ENCODE results near the gene PEX7. TPM values are rescaled to one million over a fixed set of nuclear protein-coding genes. Genes with fewer than 3 reads are reported as not detected.

PEX7 gene
- total and polyA plus RNA-seq, 10 of the 15 experiments (the other 5 are each of a cell fraction or from before 2014, with no cell fraction given), result 0.58 to 12.4 (median 8.8) TPM

GRCh38 chr6:136963259-136963658, 140.9 kb downstream of the PEX7 start (continued):
- TF ChIP-seq, protein P1, sequence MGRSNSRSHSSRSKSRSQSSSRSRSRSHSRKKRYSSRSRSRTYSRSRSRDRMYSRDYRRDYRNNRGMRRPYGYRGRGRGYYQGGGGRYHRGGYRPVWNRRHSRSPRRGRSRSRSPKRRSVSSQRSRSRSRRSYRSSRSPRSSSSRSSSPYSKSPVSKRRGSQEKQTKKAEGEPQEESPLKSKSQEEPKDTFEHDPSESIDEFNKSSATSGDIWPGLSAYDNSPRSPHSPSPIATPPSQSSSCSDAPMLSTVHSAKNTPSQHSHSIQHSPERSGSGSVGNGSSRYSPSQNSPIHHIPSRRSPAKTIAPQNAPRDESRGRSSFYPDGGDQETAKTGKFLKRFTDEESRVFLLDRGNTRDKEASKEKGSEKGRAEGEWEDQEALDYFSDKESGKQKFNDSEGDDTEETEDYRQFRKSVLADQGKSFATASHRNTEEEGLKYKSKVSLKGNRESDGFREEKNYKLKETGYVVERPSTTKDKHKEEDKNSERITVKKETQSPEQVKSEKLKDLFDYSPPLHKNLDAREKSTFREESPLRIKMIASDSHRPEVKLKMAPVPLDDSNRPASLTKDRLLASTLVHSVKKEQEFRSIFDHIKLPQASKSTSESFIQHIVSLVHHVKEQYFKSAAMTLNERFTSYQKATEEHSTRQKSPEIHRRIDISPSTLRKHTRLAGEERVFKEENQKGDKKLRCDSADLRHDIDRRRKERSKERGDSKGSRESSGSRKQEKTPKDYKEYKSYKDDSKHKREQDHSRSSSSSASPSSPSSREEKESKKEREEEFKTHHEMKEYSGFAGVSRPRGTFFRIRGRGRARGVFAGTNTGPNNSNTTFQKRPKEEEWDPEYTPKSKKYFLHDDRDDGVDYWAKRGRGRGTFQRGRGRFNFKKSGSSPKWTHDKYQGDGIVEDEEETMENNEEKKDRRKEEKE (IDR thresholded peaks at IDR 0.05), result no peak
- no peak for TF ChIP-seq IKZF2 (IDR thresholded peaks at IDR 0.05)
- TF ChIP-seq, protein P2, sequence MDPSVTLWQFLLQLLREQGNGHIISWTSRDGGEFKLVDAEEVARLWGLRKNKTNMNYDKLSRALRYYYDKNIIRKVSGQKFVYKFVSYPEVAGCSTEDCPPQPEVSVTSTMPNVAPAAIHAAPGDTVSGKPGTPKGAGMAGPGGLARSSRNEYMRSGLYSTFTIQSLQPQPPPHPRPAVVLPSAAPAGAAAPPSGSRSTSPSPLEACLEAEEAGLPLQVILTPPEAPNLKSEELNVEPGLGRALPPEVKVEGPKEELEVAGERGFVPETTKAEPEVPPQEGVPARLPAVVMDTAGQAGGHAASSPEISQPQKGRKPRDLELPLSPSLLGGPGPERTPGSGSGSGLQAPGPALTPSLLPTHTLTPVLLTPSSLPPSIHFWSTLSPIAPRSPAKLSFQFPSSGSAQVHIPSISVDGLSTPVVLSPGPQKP (IDR thresholded peaks at IDR 0.05; ENCODE audit: low read depth, low read length), result no peak
- TF ChIP-seq ATF7 (IDR thresholded peaks at IDR 0.05; ENCODE audit: low read depth), result no peak
- no peak for TF ChIP-seq EZH2 (IDR thresholded peaks at IDR 0.05; ENCODE audit: borderline replicate concordance, control insufficient read depth, low read depth, low read length)

Small RNA genes lying within 50 kb of the gene (small RNA-seq; reads per million reads assigned to genes)
- gene RF00019 (not detected), gene RF00443 (not detected)

Other genes starting within 250 kb of the PEX7 start
- 28.9 and 33.4 TPM in 2 replicates for gene MAP3K5, start 30.1 kb upstream of the PEX7 start, total RNA-seq (2014; rRNA removed)
- gene MAP3K5, start 30.1 kb upstream of the PEX7 start, total RNA-seq (2014; rRNA removed; fragmentation: Illumina TruSeq; extraction: Trizol), result 31.4 and 32.6 TPM in 2 replicates
- 31.6 TPM in 2 replicates for gene MAP3K5, start 30.1 kb upstream of the PEX7 start, total RNA-seq (2021)
- 34.3 and 46.0 TPM in 2 replicates for gene MAP3K5, start 30.1 kb upstream of the PEX7 start, polyA plus RNA-seq (2011; rRNA removed)
- 30.9 and 39.1 TPM in 2 replicates for gene MAP3K5, start 30.1 kb upstream of the PEX7 start, polyA plus RNA-seq (2014; fragmentation: Illumina TruSeq; extraction: Trizol)
- gene MAP3K5, start 30.1 kb upstream of the PEX7 start, polyA plus RNA-seq (2014; fragmentation: Nextera tagmentation; extraction: Ambion mirVana), result 10 to 100 TPM in 1 of 2 experiments, 1 to 10 TPM in 1; 5.4 to 11.1 TPM
- gene MAP3K5, start 30.1 kb upstream of the PEX7 start, polyA plus RNA-seq (2014; rRNA removed), result 17.5 and 18.2 TPM in 2 replicates
- 10 to 100 TPM in 1 of 2 experiments, 1 to 10 TPM in 1; 8.3 to 23.9 TPM for gene MAP3K5, start 30.1 kb upstream of the PEX7 start, polyA plus RNA-seq (2016; fragmentation: Nextera tagmentation; extraction: Ambion mirVana)
- gene SLC35D3, start 99.7 kb downstream of the PEX7 start, total RNA-seq (2014; rRNA removed), result not detected in 2 replicates
- gene SLC35D3, start 99.7 kb downstream of the PEX7 start, total RNA-seq (2014; rRNA removed; fragmentation: Illumina TruSeq; extraction: Trizol), result not detected in 2 replicates
- not detected in 2 replicates for gene SLC35D3, start 99.7 kb downstream of the PEX7 start, total RNA-seq (2021)
- not detected in 2 replicates for gene SLC35D3, start 99.7 kb downstream of the PEX7 start, polyA plus RNA-seq (2011; rRNA removed)
- not detected in 2 replicates for gene SLC35D3, start 99.7 kb downstream of the PEX7 start, polyA plus RNA-seq (2014; fragmentation: Illumina TruSeq; extraction: Trizol)
- not detected for gene SLC35D3, start 99.7 kb downstream of the PEX7 start, polyA plus RNA-seq (2014; fragmentation: Nextera tagmentation; extraction: Ambion mirVana)
- not detected in 2 replicates for gene SLC35D3, start 99.7 kb downstream of the PEX7 start, polyA plus RNA-seq (2014; rRNA removed)
- gene SLC35D3, start 99.7 kb downstream of the PEX7 start, polyA plus RNA-seq (2016; fragmentation: Nextera tagmentation; extraction: Ambion mirVana), result not detected
- 0.11 TPM in 1 of 2 replicates, not detected in the other for gene IL20RA, start 222.4 kb downstream of the PEX7 start, total RNA-seq (2014; rRNA removed)
- gene IL20RA, start 222.4 kb downstream of the PEX7 start, total RNA-seq (2014; rRNA removed; fragmentation: Illumina TruSeq; extraction: Trizol), result 0.09 TPM in 1 of 2 replicates, not detected in the other
- gene IL20RA, start 222.4 kb downstream of the PEX7 start, total RNA-seq (2021), result 0.08 TPM in 1 of 2 replicates, not detected in the other
- 0.11 and 0.16 TPM in 2 replicates for gene IL20RA, start 222.4 kb downstream of the PEX7 start, polyA plus RNA-seq (2011; rRNA removed)
- gene IL20RA, start 222.4 kb downstream of the PEX7 start, polyA plus RNA-seq (2014; fragmentation: Illumina TruSeq; extraction: Trizol), result 0.03 TPM in 1 of 2 replicates, not detected in the other
- gene IL20RA, start 222.4 kb downstream of the PEX7 start, polyA plus RNA-seq (2014; fragmentation: Nextera tagmentation; extraction: Ambion mirVana), result under 1 TPM; 0.02 to 0.16 TPM
- 0.05 TPM in 1 of 2 replicates, not detected in the other for gene IL20RA, start 222.4 kb downstream of the PEX7 start, polyA plus RNA-seq (2014; rRNA removed)
- not detected for gene IL20RA, start 222.4 kb downstream of the PEX7 start, polyA plus RNA-seq (2016; fragmentation: Nextera tagmentation; extraction: Ambion mirVana)